Kidney (tissue), 14 donors: ENCODE measurements around the gene NRG3. TPM values are rescaled to one million over a fixed set of nuclear protein-coding genes. Genes with fewer than 3 reads are reported as not detected.

Experiments used
- DNase-seq, 5 donors: peaks; one replicate each; pipeline ENCODE4 v3.0.0-alpha.2; 2013 to 2020
- FAIRE-seq: peaks from 2 replicates; lab custom pipeline; 2012; peaks lifted over from hg19 to GRCh38; lab: Jason Lieb, UNC
- H3K27ac ChIP-seq, 2 donors: one replicate each; pipeline ENCODE4 v1.7.0; 2013; ENCODE audit warnings: low read depth in 2 of 2, low read length in 2 of 2, inconsistent platforms in 1 of 2
- H3K27me3 ChIP-seq: one replicate; pipeline ENCODE4 v1.7.1; 2013; ENCODE audit warnings: low read length, inconsistent platforms; ENCODE audit not compliant: control insufficient read depth, insufficient read depth
- H3K36me3 ChIP-seq, 3 donors: one replicate each; pipeline versions ENCODE4 v1.7.0 to v1.7.1; 2013; ENCODE audit warnings: low read length in 3 of 3, control low read depth in 1 of 3, inconsistent platforms in 1 of 3; ENCODE audit not compliant: insufficient read depth in 3 of 3, control insufficient read depth in 2 of 3
- H3K4me1 ChIP-seq, 3 donors: one replicate each; pipeline versions ENCODE4 v1.7.0 to v1.7.1; 2013; ENCODE audit warnings: low read length in 3 of 3, inconsistent platforms in 1 of 3, low read depth in 1 of 3; ENCODE audit not compliant: control insufficient read depth in 2 of 3, insufficient read depth in 2 of 3
- H3K4me3 ChIP-seq, 3 donors: one replicate each; pipeline versions ENCODE4 v1.7.0 to v1.8.1; 2013; ENCODE audit warnings: low read length in 3 of 3, control low read depth in 1 of 3, inconsistent platforms in 1 of 3
- H3K9ac ChIP-seq, 3 donors: one replicate each; pipeline versions ENCODE4 v1.7.0 to v1.7.1; 2013; ENCODE audit warnings: low read length in 3 of 3, control low read depth in 1 of 3, inconsistent platforms in 1 of 3
- H3K9me3 ChIP-seq, 3 donors: one replicate each; pipeline versions ENCODE4 v1.7.0 to v1.7.1; 2013; ENCODE audit warnings: low read length in 3 of 3, control low read depth in 1 of 3, inconsistent platforms in 1 of 3; ENCODE audit not compliant: control insufficient read depth in 2 of 3, insufficient read depth in 1 of 3
- CTCF ChIP-seq: IDR thresholded peaks from 3 replicates; pipeline ENCODE4 v1.5.1; 2012; ENCODE audit warnings: mild to moderate bottlenecking, moderate library complexity, borderline replicate concordance; ENCODE audit not compliant: insufficient read depth; ENCODE audit errors: extremely low read depth
- intact Hi-C: fragments of 100-400 bp; cut with DNase I; formaldehyde crosslinking; loops from one replicate; pipeline ENCODE4 v1.11.1; 2022
- polyA plus RNA-seq: library from polyadenylated mRNA; stranded (reverse); fragments of 350-450 nt; fragmentation: Illumina TruSeq; extraction: RNeasy Lipid Tissue Mini Kit (QIAGEN cat#74804); gene quantifications from one replicate; pipeline ENCODE4 v1.2.3, GENCODE V29; 2014; ENCODE audit warnings: low read depth, low replicate concordance; ENCODE audit not compliant: insufficient read depth
- total RNA-seq: library from RNA; stranded (reverse); fragmentation: NEBNext Ultra II Directional; extraction: Animal tissue kit (Norgen Biotek cat#: 25700); gene quantifications from one replicate; pipeline ENCODE4 v1.2.1, GENCODE V29; 2021
- donor health status: control.
- donor health status: control.
- donor health status: control.
- donor health status: control.
- donor health status: control.
- donor health status: DM: yes; HTN: yes; CAD: no.
- donor health status: Normal renal cell carcinoma (clear cell type).

The NRG3 gene
- total and polyA plus RNA-seq, 2 donors from 2014 or later = 0.62 to 5.4 TPM

DNA sequence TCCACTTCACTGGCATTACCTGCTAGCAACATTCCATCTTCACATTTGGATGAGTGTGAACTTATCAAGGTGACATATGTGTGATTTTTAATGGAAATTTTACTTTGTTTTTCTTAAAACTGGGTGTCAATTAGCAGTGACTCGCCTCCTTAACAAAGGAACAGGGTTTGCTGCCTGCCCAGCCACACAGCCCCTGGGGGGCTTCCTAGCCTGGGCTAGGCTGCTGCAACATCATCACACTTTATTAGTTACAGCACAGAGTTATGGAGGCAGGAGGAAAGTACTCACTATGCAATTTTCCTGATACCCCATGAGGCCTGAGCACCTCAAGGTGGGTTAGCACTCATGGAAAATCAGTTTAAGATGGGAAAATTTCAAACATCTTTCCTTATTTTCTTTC, 861.3 kb downstream of the NRG3 start:
- Histone ChIP-seq H3K27me3 (no peaks in the 10 kb centered on the region), H3K4me1 (no peaks in the 10 kb centered on the region), H3K27ac (no peak overlapping the region), H3K9ac (no peak overlapping the region), H3K9me3 (no peaks in the 10 kb centered on the region), H3K36me3 (no peaks in the 10 kb centered on the region), H3K4me3 (no peak overlapping the region)
- TF ChIP-seq CTCF = no peak
- FAIRE-seq = no peak
- intact Hi-C loops = no loop called here
- no peak for DNase-seq

GRCh38 chr10:82737549-82737948, 862.6 kb downstream of the NRG3 start:
- FAIRE-seq = no peak
- peak in 2 of 5 donors; percentile 16 to 20 for DNase-seq
- Histone ChIP-seq H3K27ac (no peak overlapping the region), H3K9ac (no peak overlapping the region), H3K36me3 (no peaks in the 10 kb centered on the region), H3K4me1 (no peaks in the 10 kb centered on the region), H3K27me3 (no peaks in the 10 kb centered on the region), H3K9me3 (no peaks in the 10 kb centered on the region), H3K4me3 (no peak overlapping the region)
- intact Hi-C loops = no loop called here
- TF ChIP-seq CTCF = no peak

GRCh38 chr10:82738592-82738991, 863.6 kb downstream of the NRG3 start:
- Histone ChIP-seq H3K9me3 (no peaks in the 10 kb centered on the region), H3K4me3 (no peak overlapping the region), H3K27me3 (no peaks in the 10 kb centered on the region), H3K9ac (no peak overlapping the region), H3K27ac (no peak overlapping the region), H3K36me3 (no peaks in the 10 kb centered on the region), H3K4me1 (no peaks in the 10 kb centered on the region)
- no peak for FAIRE-seq
- intact Hi-C loops = no loop called here
- TF ChIP-seq CTCF = no peak
- DNase-seq = no peak

- DNase-seq = peak in 3 of 5 donors; percentile 16 to 44 (median 33)
- Histone ChIP-seq H3K4me3 (no peak overlapping the region), H3K9ac (no peak overlapping the region), H3K4me1 (no peaks in the 10 kb centered on the region), H3K36me3 (no peaks in the 10 kb centered on the region), H3K9me3 (no peaks in the 10 kb centered on the region), H3K27ac (no peak overlapping the region), H3K27me3 (no peaks in the 10 kb centered on the region)
- FAIRE-seq = no peak
- intact Hi-C loops = no loop called here
- TF ChIP-seq CTCF = no peak
These were observed 867.5 kb downstream of the NRG3 start for GRCh38 chr10:82742478-82742877.
